Activated B cell treated with CpG ODN at 0.5 μM for 24 hours (primary cell): ENCODE measurements around the gene PPM1H. TPM values are rescaled to one million over a fixed set of nuclear protein-coding genes. Genes with fewer than 3 reads are reported as not detected.

Experiments used
- ATAC-seq: fragments of 200-7000 bp; cut with Tn5 transposase; one replicate; pipeline ENCODE4 v1.10.0; 2021; ENCODE audit warnings: low read depth, mild to moderate bottlenecking, moderate library complexity
- CTCF ChIA-PET: fragments of 350-600 bp; sonication (Branson Sonifier 250); formaldehyde crosslinking; loops from one replicate; lab custom pipeline; 2021; ENCODE audit warnings: antibody characterized with exemption; lab: Charles Lee
- POLR2A ChIA-PET: fragments of 350-600 bp; sonication (Branson Sonifier 250); formaldehyde crosslinking; loops from one replicate; lab custom pipeline; 2021; ENCODE audit warnings: antibody characterized with exemption; lab: Charles Lee
- DNase-seq: peaks from one replicate; pipeline ENCODE4 v3.0.0; 2022
- H3K27ac Mint-ChIP-seq: one replicate; pipeline ENCODE4 v1.8.0; 2020; ENCODE audit warnings: mixed read lengths
- H3K27me3 Mint-ChIP-seq: one replicate; pipeline ENCODE4 v1.8.0; 2021; ENCODE audit warnings: mixed read lengths
- H3K36me3 Mint-ChIP-seq: one replicate; pipeline ENCODE4 v1.8.0; 2021; ENCODE audit warnings: low read depth, mixed read lengths
- H3K4me1 Mint-ChIP-seq: one replicate; pipeline ENCODE4 v1.8.0; 2021; ENCODE audit warnings: mixed read lengths
- H3K4me3 Mint-ChIP-seq: one replicate; pipeline ENCODE4 v1.8.0; 2020; ENCODE audit warnings: mild to moderate bottlenecking, mixed read lengths
- H3K9me3 Mint-ChIP-seq: one replicate; pipeline ENCODE4 v1.8.0; 2020; ENCODE audit warnings: mixed read lengths
- intact Hi-C: fragments of 100-400 bp; cut with micrococcal nuclease; formaldehyde crosslinking; loops from one replicate; pipeline ENCODE4 v1.15.1; 2024
- total RNA-seq: library from RNA; stranded (reverse); gene quantifications from 2 replicates; pipeline ENCODE4 v1.2.3, GENCODE V29; 2022
- TF ChIP-seq, protein P1 (sequence below): fragments of 200-600 bp; IDR thresholded peaks from one replicate; pipeline ENCODE4 v1.8.0; 2022; ENCODE audit warnings: antibody characterized with exemption, mild to moderate bottlenecking

The PPM1H gene
- total RNA-seq, 1 donor from 2014 or later: not detected

DNA sequence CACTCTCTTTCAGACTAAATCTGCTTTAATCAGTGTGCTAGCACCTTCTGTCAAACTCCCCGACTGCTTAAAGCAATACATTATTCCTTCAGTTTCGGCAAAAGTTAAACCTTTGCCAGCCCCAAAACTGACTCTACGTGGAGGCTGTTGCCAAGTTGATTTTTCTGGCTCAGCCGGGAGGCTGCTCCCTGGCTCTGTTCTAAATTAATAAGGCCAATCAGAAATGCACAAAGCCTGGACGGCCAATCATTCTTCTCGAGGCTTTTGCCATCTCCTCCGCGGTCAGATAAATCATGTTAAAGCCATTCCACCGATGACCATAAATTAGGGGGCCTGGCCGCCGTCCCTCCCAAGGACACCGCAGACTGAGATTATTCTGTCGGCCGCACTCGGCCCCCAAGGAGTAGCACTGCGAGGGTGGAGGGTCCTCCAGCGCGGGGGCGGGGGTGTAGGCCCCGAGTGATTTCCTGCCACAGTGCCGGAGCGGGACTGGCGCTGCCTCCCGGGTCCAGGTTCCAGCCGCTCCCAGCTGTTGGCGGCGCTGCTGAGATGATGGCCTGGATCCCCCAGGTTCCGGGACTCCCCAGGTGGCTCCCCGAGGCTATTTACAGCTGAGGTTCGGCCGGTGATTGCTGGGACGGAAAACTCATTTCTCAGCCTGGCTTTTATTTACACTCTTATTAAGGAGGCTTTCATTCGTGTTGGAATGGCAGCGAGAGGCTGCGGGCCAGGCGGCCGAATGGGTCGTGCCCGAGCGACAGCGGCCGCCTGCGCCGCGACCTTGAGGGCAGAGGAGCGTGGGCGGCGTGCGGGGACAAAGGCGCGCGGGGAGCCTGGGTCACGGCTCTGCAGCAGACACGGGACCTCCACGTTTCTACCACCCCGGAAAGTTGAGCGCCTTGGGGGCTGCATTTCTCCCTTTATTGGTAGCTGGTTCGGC is 303.2 kb downstream of the PPM1H start:
- peak; percentile 64 for ATAC-seq
- TF ChIP-seq, protein P1, sequence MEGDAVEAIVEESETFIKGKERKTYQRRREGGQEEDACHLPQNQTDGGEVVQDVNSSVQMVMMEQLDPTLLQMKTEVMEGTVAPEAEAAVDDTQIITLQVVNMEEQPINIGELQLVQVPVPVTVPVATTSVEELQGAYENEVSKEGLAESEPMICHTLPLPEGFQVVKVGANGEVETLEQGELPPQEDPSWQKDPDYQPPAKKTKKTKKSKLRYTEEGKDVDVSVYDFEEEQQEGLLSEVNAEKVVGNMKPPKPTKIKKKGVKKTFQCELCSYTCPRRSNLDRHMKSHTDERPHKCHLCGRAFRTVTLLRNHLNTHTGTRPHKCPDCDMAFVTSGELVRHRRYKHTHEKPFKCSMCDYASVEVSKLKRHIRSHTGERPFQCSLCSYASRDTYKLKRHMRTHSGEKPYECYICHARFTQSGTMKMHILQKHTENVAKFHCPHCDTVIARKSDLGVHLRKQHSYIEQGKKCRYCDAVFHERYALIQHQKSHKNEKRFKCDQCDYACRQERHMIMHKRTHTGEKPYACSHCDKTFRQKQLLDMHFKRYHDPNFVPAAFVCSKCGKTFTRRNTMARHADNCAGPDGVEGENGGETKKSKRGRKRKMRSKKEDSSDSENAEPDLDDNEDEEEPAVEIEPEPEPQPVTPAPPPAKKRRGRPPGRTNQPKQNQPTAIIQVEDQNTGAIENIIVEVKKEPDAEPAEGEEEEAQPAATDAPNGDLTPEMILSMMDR: no peak
- ChIA-PET CTCF (interaction anchor here (1.3 kb wide), 1 partner anchor 11 kb away, joined by 3 read pairs; no protein-coding TSS in a partner anchor), POLR2A (interaction anchor here (1.1 to 1.9 kb wide), 2 partner anchors 28 to 29 kb away, joined by 3 to 14 read pairs; no protein-coding TSS in a partner anchor)
- H3K27ac Mint-ChIP-seq: no peak overlapping the region
- H3K36me3 Mint-ChIP-seq: no peaks in the 10 kb centered on the region
- peak overlapping the region; percentile 85 for H3K4me3 Mint-ChIP-seq
- peaks cover 12% of the 10 kb centered on the region for H3K4me1 Mint-ChIP-seq
- H3K9me3 Mint-ChIP-seq: no peaks in the 10 kb centered on the region
- intact Hi-C loops: loop anchor here (1.0 to 5.0 kb wide), 2 partner anchors 28 to 61 kb away; no protein-coding TSS in a partner anchor
- peak; percentile 30 for DNase-seq
- H3K27me3 Mint-ChIP-seq: peaks cover 63% of the 10 kb centered on the region

DNA sequence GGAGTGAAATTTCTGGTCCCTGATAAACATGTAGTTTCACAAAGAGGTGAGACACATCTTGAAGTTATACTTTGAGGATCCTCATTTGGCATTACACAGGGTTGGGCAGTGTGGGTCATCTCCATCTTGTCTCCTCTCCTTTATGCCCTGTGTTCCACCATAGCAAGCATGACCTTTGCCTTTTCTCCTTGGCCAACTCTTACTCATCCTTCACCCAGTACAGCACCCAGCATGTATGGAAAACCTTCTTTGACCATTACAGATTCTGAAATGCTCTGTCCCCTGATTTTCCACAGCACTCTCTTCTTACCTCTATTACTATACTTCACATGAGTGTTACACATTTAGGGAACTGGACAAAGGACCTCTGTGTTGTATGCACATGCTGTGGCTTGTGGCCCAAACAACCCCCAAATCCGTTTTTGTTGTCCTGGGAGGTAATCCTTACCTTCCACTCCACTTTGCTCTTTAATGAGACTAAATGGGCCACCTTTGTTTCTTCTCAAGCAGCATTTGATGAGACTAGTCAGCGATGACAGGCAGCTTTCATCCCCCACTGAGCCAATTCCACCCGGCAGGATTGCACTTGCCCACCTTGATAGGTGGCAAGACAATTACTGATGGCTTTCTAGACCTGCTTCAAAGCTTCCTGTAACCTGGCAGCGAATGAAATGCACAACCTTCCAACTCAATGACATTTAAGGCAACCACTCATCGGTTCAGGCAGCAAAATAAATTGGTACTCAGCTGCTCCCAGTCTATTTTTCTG is 304.8 kb downstream of the PPM1H start:
- Mint-ChIP-seq H3K27ac (no peak overlapping the region), H3K27me3 (peaks cover 55% of the 10 kb centered on the region), H3K36me3 (no peaks in the 10 kb centered on the region), H3K9me3 (no peaks in the 10 kb centered on the region), H3K4me1 (peaks cover 12% of the 10 kb centered on the region), H3K4me3 (no peak overlapping the region)
- DNase-seq (no peak), ATAC-seq (no peak)
- TF ChIP-seq, protein P1: no peak
- intact Hi-C loops: loop anchor here (5.0 kb wide), 1 partner anchor 62 kb away; no protein-coding TSS in a partner anchor
- ChIA-PET CTCF (no interaction called here), POLR2A (interaction anchor here (0.8 to 1.9 kb wide), 2 partner anchors 27 to 164 kb away, joined by 3 to 4 read pairs; partner anchors contain the start of gene MON2)

DNA sequence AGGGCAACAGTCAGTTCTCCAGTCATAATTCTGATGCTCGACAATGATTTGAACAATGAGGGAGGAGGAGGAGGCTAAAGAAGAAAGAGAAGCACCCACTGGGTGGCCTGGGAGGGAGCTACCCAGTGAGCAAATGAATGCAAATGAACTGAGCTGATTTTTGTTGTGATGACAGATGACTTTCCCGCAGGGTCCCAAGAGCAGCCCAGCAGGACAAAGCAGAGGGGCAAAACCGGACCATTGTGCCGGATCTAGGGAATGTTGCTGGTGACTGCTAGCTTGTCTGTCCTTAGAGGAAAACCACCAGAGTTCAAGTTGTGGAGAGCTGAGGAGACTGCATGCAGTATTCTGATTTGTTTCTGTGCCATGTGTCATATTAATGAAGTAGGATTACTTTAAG is 305.5 kb downstream of the PPM1H start:
- intact Hi-C loops: no loop called here
- Mint-ChIP-seq H3K4me3 (no peak overlapping the region), H3K4me1 (peaks cover 12% of the 10 kb centered on the region), H3K9me3 (no peaks in the 10 kb centered on the region), H3K36me3 (no peaks in the 10 kb centered on the region), H3K27me3 (peaks cover 51% of the 10 kb centered on the region), H3K27ac (no peak overlapping the region)
- ATAC-seq: no peak
- TF ChIP-seq, protein P1: no peak
- DNase-seq: no peak
- POLR2A ChIA-PET: interaction anchor here (0.8 to 1.9 kb wide), 2 partner anchors 26 to 163 kb away, joined by 3 to 4 read pairs; partner anchors contain the start of gene MON2
- CTCF ChIA-PET: no interaction called here

DNA sequence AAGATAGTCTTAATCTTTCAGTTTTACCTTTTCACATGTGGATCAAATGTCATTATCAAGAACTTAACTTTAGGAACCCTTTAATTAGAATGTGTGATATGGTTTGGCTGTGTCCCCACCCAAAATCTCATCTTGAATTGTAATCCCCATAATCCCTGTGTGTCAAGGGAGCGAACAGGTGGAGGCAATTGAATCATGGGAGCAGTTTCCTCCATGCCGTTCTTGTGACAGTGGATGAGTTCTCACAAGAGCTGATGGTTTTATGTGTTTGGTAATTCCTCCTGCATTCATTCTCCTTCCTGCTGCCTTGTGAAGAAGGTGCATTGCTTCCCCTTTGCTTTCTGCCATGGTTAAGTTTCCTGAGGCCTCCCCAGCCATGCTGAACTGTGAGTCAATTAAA is 307.8 kb downstream of the PPM1H start:
- ATAC-seq (no peak), DNase-seq (no peak)
- Mint-ChIP-seq H3K4me1 (peaks cover 4% of the 10 kb centered on the region), H3K27me3 (peaks cover 38% of the 10 kb centered on the region), H3K36me3 (no peaks in the 10 kb centered on the region), H3K27ac (no peak overlapping the region), H3K4me3 (no peak overlapping the region), H3K9me3 (no peaks in the 10 kb centered on the region)
- CTCF ChIA-PET: no interaction called here
- POLR2A ChIA-PET: interaction anchor here (0.9 kb wide), 1 partner anchor 23 kb away, joined by 9 read pairs; no protein-coding TSS in a partner anchor
- intact Hi-C loops: no loop called here
- TF ChIP-seq, protein P1: no peak
